ENCODE results near the gene PLEKHG5. TPM values are rescaled to one million over a fixed set of nuclear protein-coding genes. Genes with fewer than 3 reads are reported as not detected.

Gene PLEKHG5
- total RNA-seq, 1 experiment from 2014 or later = 0.86 TPM

DNA sequence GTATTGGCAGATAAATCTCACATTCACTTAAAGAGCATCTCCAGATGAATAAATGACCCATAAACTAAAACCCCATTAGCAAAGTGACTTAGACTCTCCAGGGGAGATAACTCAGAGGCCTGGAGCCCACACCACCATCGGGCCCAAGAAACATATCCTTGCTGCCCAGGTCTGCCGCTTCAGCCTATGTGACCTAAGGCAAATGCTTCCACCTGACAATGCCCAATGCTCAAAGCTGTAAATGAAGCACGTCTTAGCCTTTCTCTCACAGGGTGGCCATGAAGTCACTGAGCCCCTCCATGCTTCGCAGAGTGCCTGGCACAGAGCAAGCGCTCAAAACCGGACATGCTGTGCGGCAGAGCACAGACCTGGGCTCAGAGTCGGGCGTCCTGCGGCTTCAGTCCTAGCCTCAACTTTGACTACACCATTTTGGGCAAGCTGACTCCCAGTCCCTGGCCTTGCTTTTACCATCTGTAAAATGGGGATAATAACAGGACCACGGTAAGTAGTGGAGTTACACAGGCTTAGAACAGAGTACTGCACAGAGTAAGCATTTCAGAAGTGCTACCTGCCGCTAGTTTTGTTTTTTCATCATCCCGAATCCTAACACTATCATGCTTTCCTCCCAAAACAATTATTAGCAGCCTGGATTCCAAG lies 39.2 kb upstream of the PLEKHG5 start:
- CTCF ChIA-PET = no interaction called here
- POLR2A ChIA-PET (ENCODE audit: low non-redundant PET) = no interaction called here
- intact Hi-C loops (cut with micrococcal nuclease; ENCODE audit: unreplicated experiment) = no loop called here
- H3K4me1 ChIP-seq (ENCODE audit: insufficient read depth, low read length, poor library complexity, severe bottlenecking) = no peaks in the 10 kb centered on the region
- peaks cover 58% of the 10 kb centered on the region for H3K36me3 ChIP-seq (ENCODE audit: insufficient read depth, low read length, poor library complexity, severe bottlenecking)
- no peak overlapping the region for H3K27ac ChIP-seq (ENCODE audit: low read depth, low read length, poor library complexity, severe bottlenecking)
- no peak overlapping the region for H3K4me3 ChIP-seq (ENCODE audit: low read depth, low read length, poor library complexity, severe bottlenecking)
- BruUV-seq (replicated peaks) = no TSS peak
- DNase-seq (ENCODE audit: low spot score) = no peak
- H3K27me3 ChIP-seq (replicated peaks; ENCODE audit: insufficient read depth, low read depth, low read length, poor library complexity) = no peaks in the 10 kb centered on the region
- TF ChIP-seq, protein P1, sequence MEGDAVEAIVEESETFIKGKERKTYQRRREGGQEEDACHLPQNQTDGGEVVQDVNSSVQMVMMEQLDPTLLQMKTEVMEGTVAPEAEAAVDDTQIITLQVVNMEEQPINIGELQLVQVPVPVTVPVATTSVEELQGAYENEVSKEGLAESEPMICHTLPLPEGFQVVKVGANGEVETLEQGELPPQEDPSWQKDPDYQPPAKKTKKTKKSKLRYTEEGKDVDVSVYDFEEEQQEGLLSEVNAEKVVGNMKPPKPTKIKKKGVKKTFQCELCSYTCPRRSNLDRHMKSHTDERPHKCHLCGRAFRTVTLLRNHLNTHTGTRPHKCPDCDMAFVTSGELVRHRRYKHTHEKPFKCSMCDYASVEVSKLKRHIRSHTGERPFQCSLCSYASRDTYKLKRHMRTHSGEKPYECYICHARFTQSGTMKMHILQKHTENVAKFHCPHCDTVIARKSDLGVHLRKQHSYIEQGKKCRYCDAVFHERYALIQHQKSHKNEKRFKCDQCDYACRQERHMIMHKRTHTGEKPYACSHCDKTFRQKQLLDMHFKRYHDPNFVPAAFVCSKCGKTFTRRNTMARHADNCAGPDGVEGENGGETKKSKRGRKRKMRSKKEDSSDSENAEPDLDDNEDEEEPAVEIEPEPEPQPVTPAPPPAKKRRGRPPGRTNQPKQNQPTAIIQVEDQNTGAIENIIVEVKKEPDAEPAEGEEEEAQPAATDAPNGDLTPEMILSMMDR (conservative IDR thresholded peaks at IDR 0.05; ENCODE audit: low read depth, low read length) = no peak
- TF ChIP-seq EZH2 (IDR thresholded peaks at IDR 0.05; ENCODE audit: borderline replicate concordance, low read depth, low read length, poor library complexity, severe bottlenecking) = no peak
- no peaks in the 10 kb centered on the region for H3K9me3 ChIP-seq (ENCODE audit: low read depth, low read length, poor library complexity, severe bottlenecking)

- no peaks in the 10 kb centered on the region for H3K4me1 ChIP-seq (ENCODE audit: insufficient read depth, low read length, poor library complexity, severe bottlenecking)
- TF ChIP-seq EZH2 (IDR thresholded peaks at IDR 0.05; ENCODE audit: borderline replicate concordance, low read depth, low read length, poor library complexity, severe bottlenecking) = no peak
- TF ChIP-seq, protein P1 (conservative IDR thresholded peaks at IDR 0.05; ENCODE audit: low read depth, low read length) = no peak
- H3K36me3 ChIP-seq (ENCODE audit: insufficient read depth, low read length, poor library complexity, severe bottlenecking) = peaks cover 58% of the 10 kb centered on the region
- CTCF ChIA-PET = no interaction called here
- intact Hi-C loops (cut with micrococcal nuclease; ENCODE audit: unreplicated experiment) = no loop called here
- H3K27me3 ChIP-seq (replicated peaks; ENCODE audit: insufficient read depth, low read depth, low read length, poor library complexity) = no peaks in the 10 kb centered on the region
- no peak overlapping the region for H3K27ac ChIP-seq (ENCODE audit: low read depth, low read length, poor library complexity, severe bottlenecking)
- no peak for DNase-seq (ENCODE audit: low spot score)
- POLR2A ChIA-PET (ENCODE audit: low non-redundant PET) = no interaction called here
- no TSS peak for BruUV-seq (replicated peaks)
- H3K9me3 ChIP-seq (ENCODE audit: low read depth, low read length, poor library complexity, severe bottlenecking) = no peaks in the 10 kb centered on the region
- H3K4me3 ChIP-seq (ENCODE audit: low read depth, low read length, poor library complexity, severe bottlenecking) = no peak overlapping the region
Measured at GRCh38 chr1:6528492-6528891, 37.0 kb upstream of the PLEKHG5 start.

- CTCF ChIA-PET = no interaction called here
- Histone ChIP-seq H3K27ac (ENCODE audit: low read depth, low read length, poor library complexity, severe bottlenecking) (no peak overlapping the region), H3K27me3 (replicated peaks; ENCODE audit: insufficient read depth, low read depth, low read length, poor library complexity) (no peaks in the 10 kb centered on the region), H3K36me3 (ENCODE audit: insufficient read depth, low read length, poor library complexity, severe bottlenecking) (peaks cover 36% of the 10 kb centered on the region), H3K9me3 (ENCODE audit: low read depth, low read length, poor library complexity, severe bottlenecking) (no peaks in the 10 kb centered on the region), H3K4me1 (ENCODE audit: insufficient read depth, low read length, poor library complexity, severe bottlenecking) (no peaks in the 10 kb centered on the region), H3K4me3 (ENCODE audit: low read depth, low read length, poor library complexity, severe bottlenecking) (no peak overlapping the region)
- no peak for TF ChIP-seq EZH2 (IDR thresholded peaks at IDR 0.05; ENCODE audit: borderline replicate concordance, low read depth, low read length, poor library complexity, severe bottlenecking)
- TF ChIP-seq, protein P1 (conservative IDR thresholded peaks at IDR 0.05; ENCODE audit: low read depth, low read length) = no peak
- POLR2A ChIA-PET (ENCODE audit: low non-redundant PET) = no interaction called here
- DNase-seq (ENCODE audit: low spot score) = no peak
- BruUV-seq (replicated peaks) = no TSS peak
- intact Hi-C loops (cut with micrococcal nuclease; ENCODE audit: unreplicated experiment) = no loop called here
Measured at GRCh38 chr1:6526316-6526715, 34.8 kb upstream of the PLEKHG5 start.
